ENCODE results near the gene BTBD2. TPM values are rescaled to one million over a fixed set of nuclear protein-coding genes. Genes with fewer than 3 reads are reported as not detected.

The BTBD2 gene
- 59.7 TPM for total RNA-seq

GRCh38 chr19:2015608-2015950 lies at the start of gene BTBD2:
BTBD2 (minus strand) TSS chr19:2015714; CDS start chr19:2015703, 11 bp downstream.
- DNase-seq = peak; percentile 85

GRCh38 chr19:2064788-2065524 lies 49.4 kb upstream of the BTBD2 start:
- peak; percentile 72 for DNase-seq

GRCh38 chr19:2064395-2064787 lies 48.9 kb upstream of the BTBD2 start:
- no peak for DNase-seq

- DNase-seq = no peak
Measured at GRCh38 chr19:2063824-2064223, 48.3 kb upstream of the BTBD2 start.

- no peak for DNase-seq
Measured at GRCh38 chr19:2062770-2063169, 47.3 kb upstream of the BTBD2 start.

- DNase-seq = no peak
Measured at GRCh38 chr19:2062389-2062729, 46.8 kb upstream of the BTBD2 start.

GRCh38 chr19:2061495-2062388 lies 46.2 kb upstream of the BTBD2 start:
- peak; percentile 99 for DNase-seq

GRCh38 chr19:2060884-2061494 lies 45.5 kb upstream of the BTBD2 start:
- peak; percentile 83 for DNase-seq

GRCh38 chr19:2059422-2060201 lies 44.1 kb upstream of the BTBD2 start:
- no peak for DNase-seq

- DNase-seq = no peak
Measured at GRCh38 chr19:2058570-2059421, 43.3 kb upstream of the BTBD2 start.

GRCh38 chr19:2057484-2058469 lies 42.3 kb upstream of the BTBD2 start:
- no peak for DNase-seq

- no peak for DNase-seq
Measured at GRCh38 chr19:2056837-2057192, 41.3 kb upstream of the BTBD2 start.

GRCh38 chr19:2055931-2056836 lies 40.7 kb upstream of the BTBD2 start:
- DNase-seq = peak; percentile 74

GRCh38 chr19:2054763-2055162 lies 39.2 kb upstream of the BTBD2 start:
- DNase-seq = no peak

GRCh38 chr19:2053601-2054389 lies 38.3 kb upstream of the BTBD2 start:
- DNase-seq = no peak

GRCh38 chr19:2051773-2052704 lies 36.5 kb upstream of the BTBD2 start:
- peak; percentile 42 for DNase-seq

Data from tongue (tissue), 2 donors.